Epithelial cell of prostate (primary cell): ENCODE results near the gene COX4I2.

Source experiments
- DNase-seq: peaks from one replicate; pipeline ENCODE4 v3.0.0-alpha.2; 2011; ENCODE audit warnings: low read depth, low spot score
- H3K27ac ChIP-seq: fragments of 450-650 bp; 2 replicates; pipeline ENCODE4 v1.5.1; 2017; ENCODE audit warnings: mild to moderate bottlenecking

The COX4I2 gene

DNA sequence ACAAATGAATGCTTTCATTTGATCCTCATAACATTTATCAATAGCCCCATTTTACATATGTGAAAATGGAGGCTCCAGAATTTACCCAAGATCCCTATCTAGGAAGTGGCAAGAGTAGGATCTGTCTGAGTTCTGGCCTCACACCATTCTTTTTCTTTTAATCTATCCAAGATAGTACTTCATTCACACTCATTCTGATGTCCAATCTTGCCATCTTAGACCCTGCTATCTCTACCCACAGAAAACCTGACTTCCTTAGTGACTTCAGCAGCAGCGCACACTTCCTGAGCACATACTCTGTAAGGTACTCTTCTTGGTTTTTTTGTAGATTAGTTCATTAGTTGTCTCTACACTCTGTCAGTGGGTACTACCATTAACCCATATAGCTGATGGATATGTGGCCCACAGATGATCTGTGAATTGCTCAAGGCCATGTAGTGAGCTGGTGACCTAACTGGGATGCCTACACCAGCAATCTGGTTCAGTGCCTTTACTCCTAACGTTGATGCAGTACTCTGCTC lies 36.3 kb downstream of the COX4I2 start:
- no peak for DNase-seq
- H3K27ac ChIP-seq, result peak overlapping the region; percentile 100

DNA sequence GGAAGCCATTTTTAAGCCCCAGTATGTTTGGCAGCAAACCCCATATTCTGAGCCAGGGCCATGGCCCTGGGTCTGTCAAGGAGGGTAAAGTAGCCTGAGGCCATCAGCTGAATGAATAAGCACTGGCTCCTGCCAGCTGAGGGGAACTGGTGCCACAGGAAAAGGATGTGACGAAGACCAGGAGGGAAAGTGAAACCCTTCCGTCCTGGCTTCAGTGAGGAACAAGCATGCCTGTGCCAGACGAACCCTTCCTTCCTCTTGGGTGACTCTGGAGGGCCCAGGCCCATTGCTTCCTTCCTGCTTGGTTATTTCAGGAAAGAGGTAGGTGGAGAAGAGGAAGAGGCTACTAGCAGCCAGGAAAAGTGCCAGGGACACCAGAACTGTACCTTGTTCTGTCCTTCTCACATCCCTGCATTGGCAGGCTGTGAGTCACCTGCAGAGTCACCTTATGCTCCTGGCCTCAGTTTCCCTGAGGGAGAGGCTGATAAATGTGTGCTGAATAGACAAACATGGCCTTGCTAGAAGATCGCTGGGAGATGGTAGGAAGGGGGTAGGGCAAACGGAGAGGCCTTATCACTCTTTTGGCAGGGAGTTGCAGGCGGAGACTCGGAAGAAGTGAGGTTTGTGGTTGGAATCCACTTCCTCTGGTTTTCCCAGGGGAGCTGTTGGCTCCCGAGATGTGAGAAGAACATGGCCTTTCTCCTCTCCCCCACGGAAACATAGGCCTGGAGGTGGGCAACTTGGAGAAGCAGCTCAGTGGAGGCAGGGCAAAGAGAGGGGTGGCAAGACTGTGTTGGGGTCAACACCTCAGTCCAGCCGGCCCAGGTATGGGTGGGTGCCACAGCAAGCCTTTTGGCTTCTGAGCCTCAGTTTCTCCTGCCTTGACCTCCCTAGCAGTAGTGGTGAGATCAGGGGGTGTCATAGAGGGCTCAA lies 37.4 kb downstream of the COX4I2 start:
- peak overlapping the region; percentile 100 for H3K27ac ChIP-seq
- DNase-seq, result peak; percentile 36

DNA sequence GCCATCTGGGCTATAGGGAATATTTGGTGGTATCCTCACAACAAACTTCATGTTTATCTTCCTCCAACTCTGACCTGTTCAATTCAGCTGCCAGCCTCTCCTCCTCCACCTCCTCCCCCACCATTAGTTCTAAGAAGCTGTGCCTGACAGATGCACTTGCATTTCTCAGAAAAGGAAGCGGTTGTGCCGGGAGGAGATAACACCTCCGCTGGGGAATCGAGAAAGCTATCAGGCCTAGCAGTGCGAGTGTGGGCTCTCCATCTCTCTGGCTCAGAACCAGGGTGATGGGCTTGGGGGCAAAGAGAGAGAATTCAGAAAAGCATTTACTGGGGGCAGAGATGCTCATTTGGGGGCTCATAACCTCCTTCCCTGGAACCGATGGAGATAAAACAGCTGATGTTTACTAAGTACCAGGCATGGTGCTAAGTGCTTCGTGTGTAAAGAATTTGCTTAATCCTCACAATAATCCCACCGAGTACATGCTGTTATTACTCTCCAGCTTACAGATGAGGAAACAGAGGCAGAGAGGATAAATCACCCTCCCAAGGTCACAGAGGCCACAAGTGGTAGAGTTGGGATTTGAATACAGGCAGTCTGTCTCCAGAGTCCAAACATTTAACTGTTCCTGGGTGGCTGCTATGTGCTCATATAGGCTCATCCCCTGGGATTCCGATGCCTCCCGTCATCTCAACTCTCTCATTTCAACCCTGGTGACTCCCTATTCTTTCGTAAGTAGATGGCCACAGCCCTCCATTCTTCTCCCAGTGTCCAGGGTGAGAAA lies 38.3 kb downstream of the COX4I2 start:
- peak overlapping the region; percentile 100 for H3K27ac ChIP-seq
- DNase-seq, result no peak

DNA sequence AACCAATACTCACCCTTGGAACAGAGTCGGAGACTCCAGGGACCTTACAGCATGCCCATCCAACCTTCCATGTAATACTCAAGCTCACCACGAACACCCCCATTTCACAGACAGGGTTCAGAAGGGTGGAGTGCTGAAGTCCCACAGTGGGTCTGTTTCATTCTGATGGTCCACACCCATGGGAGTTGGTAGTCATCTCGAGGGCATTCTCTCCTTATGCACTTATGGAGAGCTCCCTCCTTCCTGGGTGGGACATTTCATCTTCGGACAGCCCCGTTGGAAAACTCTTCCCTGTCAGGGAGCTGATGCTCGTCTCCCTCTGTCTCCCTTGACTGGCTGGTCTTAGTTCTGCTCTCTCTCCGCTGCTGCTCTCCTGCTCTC lies 38.9 kb downstream of the COX4I2 start:
- DNase-seq, result no peak

DNA sequence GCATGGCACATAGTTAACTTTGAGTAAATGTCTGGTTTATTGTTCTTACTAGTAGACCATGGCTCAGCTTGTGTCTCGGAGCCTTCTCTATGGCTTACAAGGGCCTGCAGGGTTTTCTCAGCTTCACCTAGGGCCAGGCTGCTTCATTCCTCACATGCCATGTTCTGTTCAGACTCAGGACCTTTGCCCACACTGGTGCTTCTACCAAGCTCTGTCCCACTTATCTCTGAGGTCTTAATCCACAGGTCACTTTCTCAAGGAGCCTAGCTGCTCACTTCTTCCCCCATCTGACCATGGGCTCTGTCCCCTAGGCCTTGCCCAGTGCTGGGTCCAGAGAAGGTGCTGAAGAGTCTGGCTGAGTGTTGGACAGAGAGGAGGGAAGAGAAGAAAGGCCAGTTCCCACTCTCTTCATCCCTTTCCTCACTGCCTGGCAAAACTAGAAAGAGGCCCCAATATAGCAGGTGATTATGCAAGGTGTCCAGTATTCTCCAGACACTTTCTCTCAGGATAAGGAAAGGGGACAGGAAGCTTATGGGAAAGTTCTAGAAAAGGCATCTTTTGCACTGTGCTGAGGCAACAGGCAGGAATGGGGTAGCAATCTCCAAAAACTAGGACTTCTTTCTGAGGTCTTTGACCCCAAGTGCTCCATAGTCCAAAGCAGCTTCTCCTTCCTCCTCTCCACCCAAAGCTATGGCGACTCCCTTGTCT lies 40.0 kb downstream of the COX4I2 start:
- DNase-seq, result no peak
- H3K27ac ChIP-seq, result peak overlapping the region; percentile 100

More for the DNA sequence above, 38.9 kb downstream of the COX4I2 start:
- H3K27ac ChIP-seq, result peak overlapping the region; percentile 100

DNA sequence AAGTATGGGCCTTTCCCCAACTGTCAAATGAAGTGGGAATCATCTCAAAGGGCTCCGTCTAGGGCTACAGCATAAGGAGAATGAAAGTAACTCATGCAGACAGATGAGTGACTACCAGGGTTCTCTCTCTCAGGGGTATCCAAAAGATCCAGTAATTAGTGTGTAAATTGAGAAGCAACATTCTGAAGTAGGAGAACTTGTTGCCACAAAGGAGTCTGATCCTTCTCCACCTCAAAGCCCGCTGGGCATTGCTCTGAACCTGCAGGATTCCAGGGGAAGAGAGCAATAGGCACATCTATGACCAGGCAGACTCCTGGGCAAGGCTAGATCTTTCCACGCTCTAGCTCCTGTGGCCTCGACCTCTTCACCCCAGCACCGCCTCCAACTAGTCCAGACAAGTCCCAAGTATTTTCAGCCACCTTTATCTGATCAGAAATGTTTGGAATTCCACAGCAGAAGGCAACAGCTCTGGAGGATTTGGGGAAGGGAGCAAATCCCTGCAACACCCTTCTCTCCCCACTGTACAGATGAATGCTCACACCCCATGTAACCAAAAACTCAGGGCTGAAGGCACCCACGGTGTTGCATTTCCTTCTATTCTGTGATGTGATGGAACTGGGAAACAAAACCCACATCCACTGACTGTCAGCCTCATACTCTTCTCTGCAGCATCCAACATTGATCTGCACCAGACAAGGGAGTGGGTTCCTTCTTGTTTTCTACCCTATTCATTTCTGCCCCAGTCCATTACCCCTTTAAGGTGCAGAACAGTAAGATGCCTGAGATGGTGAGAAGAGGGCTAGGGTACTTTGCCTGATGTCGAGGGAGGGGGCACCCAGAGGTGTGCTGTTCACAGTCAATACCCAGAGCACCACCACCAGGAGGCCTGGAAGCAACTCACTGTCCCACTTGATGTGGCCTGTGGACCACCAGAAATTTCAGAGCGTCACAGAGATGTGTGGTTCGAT lies 41.0 kb downstream of the COX4I2 start:
- DNase-seq, result no peak
- peak overlapping the region; percentile 100 for H3K27ac ChIP-seq

DNA sequence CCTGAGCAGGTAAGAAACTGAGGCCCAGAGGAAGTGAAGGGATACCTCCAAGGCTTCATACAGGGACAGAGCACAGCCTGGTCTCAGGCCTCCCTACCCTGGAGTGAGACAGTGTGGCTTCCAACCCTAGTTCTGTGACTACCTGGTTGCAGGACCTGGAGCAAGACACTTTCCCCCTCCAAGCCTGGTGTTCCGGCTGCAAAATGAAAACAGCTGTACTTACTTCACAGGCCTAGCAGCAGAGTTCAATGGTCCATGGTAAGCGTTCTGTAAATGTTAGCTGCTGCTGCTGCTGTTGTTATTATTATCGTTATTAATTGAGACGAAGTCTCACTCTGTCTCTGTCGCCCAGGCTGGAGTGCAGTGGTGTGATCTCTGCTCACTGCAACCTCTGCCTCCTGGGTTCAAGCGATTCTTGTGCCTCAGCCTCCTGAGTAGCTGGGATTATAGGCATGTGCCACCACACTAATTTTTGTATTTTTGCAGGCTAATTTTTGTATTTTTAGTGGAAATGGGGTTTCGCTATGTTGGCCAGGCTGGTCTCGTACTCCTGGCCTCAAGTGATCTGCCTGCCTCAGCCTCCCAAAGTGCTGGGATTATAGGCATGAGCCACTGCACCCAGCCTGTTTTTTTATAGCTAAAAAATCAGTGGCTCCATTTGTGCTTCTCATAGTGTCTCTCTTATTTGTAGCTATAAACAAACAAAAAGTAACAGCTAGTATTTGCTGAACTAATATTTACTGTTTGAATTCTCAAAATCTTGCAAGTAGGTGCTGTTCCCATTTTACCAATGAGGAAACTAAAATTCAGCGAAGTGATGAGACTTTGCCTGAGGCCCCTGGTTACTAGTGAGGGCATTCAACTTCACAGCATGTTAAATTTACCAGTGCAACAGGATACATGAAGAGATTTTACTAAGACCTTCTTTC lies 41.9 kb downstream of the COX4I2 start:
- H3K27ac ChIP-seq, result peak overlapping the region; percentile 100
- DNase-seq, result no peak

DNA sequence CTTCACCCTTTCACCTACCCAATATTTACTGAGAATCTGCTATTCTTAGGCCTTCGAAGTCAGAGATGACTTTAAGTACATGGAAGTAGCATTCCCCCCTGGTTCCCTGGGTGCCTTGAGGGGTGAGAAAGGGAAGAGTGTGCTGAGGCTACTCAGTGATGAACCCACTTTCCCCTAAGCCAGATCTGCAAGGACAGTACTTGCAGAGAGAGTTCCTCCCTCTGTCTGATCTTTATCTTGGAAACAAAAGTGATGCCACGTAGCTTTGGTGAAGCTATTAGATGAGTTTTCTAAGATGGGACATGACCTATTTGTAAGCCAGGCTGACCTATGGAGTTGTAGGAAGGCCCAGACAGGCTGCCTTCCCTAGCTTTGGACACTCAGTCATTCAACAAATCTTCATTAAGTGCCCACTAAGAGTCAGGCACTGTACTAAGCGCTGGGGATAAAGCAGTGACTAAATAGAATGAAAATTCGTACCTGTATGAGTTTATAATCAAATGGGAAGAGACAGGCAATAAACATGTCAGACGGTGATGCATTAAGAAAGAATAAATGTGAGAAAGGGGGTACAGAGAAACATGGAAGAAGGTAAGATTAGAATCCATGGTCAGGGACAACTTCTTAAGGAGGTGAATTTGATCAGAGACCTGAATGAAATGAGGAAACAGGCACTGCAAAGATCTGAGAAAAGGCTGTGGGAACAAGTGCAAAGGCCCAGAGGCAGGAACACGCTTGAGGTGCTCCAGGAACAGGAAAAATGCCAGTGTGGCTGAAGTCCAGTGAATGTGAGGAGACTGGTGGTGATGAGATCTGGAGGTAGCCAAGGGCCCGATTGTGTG lies 42.8 kb downstream of the COX4I2 start:
- DNase-seq, result no peak
- peak overlapping the region; percentile 100 for H3K27ac ChIP-seq

DNA sequence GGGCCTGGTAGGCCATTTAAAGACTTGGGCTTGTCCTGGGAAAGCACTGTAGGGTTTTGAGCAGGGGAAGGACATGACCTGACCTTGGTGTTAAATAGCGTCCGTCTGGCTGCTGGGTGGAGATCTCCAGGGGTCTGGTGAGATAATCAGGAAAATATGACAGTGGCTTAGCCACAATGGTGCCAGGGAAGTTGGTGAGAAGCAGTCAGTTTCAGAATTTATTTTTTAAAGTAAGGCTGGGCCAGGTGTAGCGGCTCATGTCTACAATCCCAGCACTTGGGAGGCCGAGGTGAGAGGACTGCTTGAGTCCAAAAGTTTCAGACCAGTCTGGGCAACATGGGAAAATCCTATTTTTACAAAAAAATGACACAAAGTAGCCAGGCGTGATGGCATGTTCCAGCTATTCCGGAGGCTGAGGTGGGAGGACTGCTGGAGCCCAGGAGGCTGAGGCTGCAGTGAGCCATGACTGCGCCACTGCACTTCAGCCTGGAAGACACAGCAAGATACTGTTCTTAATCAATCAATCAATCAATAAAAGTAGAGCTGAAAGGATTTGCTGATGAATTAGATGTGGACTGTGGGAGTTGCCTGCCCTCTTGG lies 43.5 kb downstream of the COX4I2 start:
- no peak for DNase-seq
- peak overlapping the region; percentile 100 for H3K27ac ChIP-seq

DNA sequence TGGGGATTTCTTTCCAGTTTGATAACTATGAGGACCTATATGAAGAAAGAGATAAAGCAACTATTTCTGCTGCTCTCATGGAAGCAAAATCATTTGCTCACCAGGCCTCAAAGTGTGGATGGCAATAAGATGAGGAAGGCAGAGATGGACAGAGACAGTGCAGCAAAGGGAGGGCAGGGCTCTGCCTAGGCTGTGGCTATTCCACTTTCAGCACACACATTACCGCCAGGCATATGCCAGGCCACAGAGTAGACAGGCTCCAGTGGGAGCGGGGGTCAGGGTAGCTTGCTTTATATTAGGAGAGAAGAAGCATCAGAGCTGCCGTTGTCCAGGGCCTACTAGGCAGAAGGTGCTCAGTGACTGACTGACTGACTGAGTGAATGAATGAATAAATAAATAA lies 44.1 kb downstream of the COX4I2 start:
- H3K27ac ChIP-seq, result peak overlapping the region; percentile 100
- no peak for DNase-seq

DNA sequence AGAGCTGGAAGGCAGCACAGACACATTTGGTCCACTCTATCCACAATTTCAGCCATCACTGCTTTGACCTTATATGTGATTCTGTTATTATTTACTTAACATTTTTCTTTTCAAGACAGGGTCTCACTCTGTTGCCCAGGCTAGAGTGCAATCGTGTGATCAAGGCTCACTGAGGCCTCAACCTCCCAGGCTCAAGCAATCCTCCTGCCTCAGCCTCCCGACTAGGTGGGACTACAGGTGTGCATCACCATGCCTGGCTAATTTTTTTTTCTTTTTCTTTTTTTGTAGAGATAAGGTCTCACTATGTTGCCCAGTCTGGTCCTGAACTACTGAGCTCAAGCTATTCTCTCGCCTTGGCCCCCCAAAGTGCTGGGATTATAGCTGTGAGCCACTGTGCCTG lies 44.6 kb downstream of the COX4I2 start:
- H3K27ac ChIP-seq, result peak overlapping the region; percentile 100

DNA sequence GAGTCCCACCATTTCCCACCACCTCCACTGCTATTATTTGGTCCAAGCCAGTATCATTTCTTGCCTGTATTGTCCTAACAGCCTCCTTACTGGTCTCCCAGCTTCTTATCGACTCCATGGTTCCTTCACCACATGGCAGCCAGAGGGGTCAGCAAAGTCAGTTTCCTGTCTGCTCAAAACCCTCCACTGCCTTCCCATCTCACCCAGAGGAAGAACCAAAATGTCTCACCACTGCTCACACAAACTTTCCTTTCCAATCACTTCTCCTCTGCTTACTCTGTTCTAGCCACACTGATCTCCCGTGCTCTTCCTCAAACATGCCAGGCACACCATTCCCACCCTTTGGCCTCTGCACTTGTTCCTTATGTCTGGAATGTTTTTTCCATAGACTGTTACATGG lies 45.2 kb downstream of the COX4I2 start:
- DNase-seq, result no peak
- peak overlapping the region; percentile 100 for H3K27ac ChIP-seq

More for the DNA sequence above, 44.6 kb downstream of the COX4I2 start:
- DNase-seq, result no peak

DNA sequence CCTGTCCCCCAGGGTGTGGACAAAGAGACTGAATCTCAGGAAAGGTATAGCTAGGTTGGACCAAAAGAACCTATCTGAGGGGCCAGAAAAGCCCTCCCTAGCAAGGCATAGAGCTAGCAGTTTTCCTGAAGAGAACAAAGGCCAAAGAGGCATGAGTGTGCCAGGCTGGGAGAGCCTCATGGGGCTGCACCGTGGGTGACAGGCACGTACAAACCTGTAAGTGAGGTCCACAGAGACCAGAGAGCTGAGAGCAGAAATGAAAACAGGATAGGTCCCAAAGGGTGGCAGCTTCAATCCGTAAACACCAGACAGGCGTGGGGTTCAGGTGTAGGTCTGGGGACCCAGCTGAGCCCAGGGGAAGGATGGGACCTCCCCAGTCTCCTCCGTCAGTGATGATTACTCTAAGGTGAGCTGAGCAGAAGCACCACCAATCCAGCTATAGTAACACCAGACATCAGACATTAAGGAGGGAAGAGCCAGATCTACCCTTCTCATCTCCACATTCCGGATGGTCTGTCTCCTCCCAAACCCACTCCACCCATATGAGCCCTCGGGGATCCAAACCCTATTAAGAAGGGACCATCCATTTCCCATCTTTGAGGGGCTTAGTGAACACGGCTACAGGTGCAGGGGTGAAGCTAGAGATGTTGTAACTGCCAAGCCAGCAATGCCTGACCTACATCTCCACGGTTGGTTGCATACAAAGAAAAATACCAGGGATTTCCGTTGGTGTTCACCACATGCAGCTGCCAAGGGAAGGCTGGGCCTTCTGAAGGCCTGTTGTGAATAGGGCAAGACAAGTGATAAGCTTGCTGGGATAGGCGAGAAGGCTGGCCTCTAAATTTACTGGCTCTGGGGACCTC lies 46.7 kb downstream of the COX4I2 start:
- DNase-seq, result no peak
- peak overlapping the region; percentile 100 for H3K27ac ChIP-seq

DNA sequence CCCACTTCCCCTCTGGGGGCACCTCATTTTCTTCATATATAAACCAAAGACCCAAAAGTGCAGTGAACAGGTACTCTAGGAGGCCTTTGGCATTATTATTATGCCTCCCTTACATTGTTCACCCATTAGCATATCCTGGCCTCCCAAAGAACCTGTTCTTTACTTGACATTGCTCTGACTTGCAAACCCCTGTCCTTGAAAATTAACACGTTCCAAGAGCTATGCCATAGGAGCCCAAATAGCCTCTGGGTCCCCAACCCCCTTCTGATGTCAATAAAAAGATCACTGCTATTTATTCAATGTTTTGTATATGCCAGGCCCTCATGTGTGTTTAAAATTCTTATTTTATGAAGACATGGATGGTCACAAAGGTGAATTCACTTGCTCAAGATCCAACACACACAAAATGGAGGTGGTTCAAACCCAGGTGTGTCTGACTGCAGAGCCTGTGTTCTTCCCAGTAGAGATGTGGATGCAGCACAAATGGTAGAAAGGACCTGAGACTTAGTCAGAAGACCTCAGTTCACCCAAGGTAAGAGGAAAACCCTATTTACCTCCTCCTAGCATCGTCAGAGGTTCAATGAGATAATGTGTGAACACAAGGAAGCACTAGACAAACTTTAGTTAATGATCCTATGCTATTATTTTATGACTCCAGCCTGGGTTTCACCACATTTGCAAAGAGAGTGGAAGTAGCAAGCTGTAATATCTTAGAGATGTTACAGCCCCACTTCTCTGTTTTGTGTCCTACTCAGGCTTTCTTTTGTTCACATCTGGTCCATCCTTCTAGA lies 48.3 kb downstream of the COX4I2 start:
- no peak for DNase-seq
- H3K27ac ChIP-seq, result peak overlapping the region; percentile 100

DNA sequence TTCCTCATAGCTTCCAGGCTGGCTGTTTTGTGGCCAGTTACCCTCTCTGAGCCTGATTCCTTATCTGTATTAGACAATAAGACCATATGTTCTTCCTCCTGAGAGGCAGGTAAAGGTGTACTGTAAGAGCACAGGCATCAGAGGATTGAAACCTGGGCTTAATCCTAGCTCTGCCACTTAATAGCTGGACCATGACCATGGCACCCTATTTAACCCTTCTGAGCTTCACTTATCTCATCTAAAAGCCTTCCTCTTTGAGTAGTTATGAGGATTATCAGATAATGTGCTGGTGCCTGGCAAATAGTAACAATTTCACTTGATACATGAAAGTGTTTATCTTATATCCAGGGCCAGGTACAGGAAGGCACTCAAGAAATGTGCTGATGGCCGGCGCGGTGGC lies 50.1 kb downstream of the COX4I2 start:
- no peak for DNase-seq
- H3K27ac ChIP-seq, result peak overlapping the region; percentile 100
